CD4-positive, alpha-beta memory T cell (primary cell): ENCODE data around the gene TTC28. TPM values are rescaled to one million over a fixed set of nuclear protein-coding genes. Genes with fewer than 3 reads are reported as not detected.

Experiments
- CTCF ChIA-PET: fragments of 350-600 bp; sonication (Branson Sonifier 250); formaldehyde crosslinking; loops from one replicate; lab custom pipeline; 2021; ENCODE audit warnings: inconsistent platforms; ENCODE audit not compliant: partially characterized antibody; lab: Charles Lee
- POLR2A ChIA-PET: fragments of 350-600 bp; sonication (Branson Sonifier 250); formaldehyde crosslinking; loops from one replicate; lab custom pipeline; 2021; ENCODE audit not compliant: partially characterized antibody; lab: Charles Lee
- DNase-seq, 5 donors: peaks; one replicate each; pipeline versions ENCODE4 v3.0.0 to v3.0.0-alpha.2; 2020 to 2022; ENCODE audit warnings: mixed read lengths in 1 of 5
- H3K27ac ChIP-seq: one replicate; pipeline ENCODE4 v1.7.0; 2013; ENCODE audit warnings: low read depth, low read length
- H3K27me3 ChIP-seq: 2 replicates; pipeline ENCODE4 v1.7.0; 2013; ENCODE audit warnings: mild to moderate bottlenecking, low read length, moderate library complexity; ENCODE audit not compliant: insufficient read depth
- H3K36me3 ChIP-seq: 2 replicates; pipeline ENCODE4 v1.7.0; 2013; ENCODE audit warnings: mild to moderate bottlenecking, low read length, moderate library complexity; ENCODE audit not compliant: insufficient read depth
- H3K4me1 ChIP-seq: 2 replicates; pipeline ENCODE4 v1.7.0; 2013; ENCODE audit warnings: mild to moderate bottlenecking, low read length, moderate library complexity; ENCODE audit not compliant: insufficient read depth
- H3K4me3 ChIP-seq, 2 donors: one replicate each; pipeline ENCODE4 v1.7.0; 2013; ENCODE audit warnings: low read length in 2 of 2, mild to moderate bottlenecking in 1 of 2
- H3K9me3 ChIP-seq, 2 donors: one replicate each; pipeline ENCODE4 v1.7.0; 2013; ENCODE audit warnings: low read length in 2 of 2, control low read depth in 1 of 2; ENCODE audit not compliant: control insufficient read depth in 1 of 2
- H3K27ac Mint-ChIP-seq, 7 donors: one replicate each; pipeline ENCODE4 v1.8.0; 2020 to 2021; ENCODE audit warnings: mixed read lengths in 7 of 7, mild to moderate bottlenecking in 6 of 7, inconsistent platforms in 3 of 7, moderate library complexity in 3 of 7
- H3K27me3 Mint-ChIP-seq, 2 donors: one replicate each; pipeline ENCODE4 v1.8.0; 2020 to 2021; ENCODE audit warnings: mixed read lengths in 2 of 2
- H3K36me3 Mint-ChIP-seq, 2 donors: one replicate each; pipeline ENCODE4 v1.8.0; 2020 to 2021; ENCODE audit warnings: mixed read lengths in 2 of 2, inconsistent platforms in 1 of 2, mild to moderate bottlenecking in 1 of 2
- H3K4me1 Mint-ChIP-seq, 4 donors: one replicate each; pipeline ENCODE4 v1.8.0; 2020 to 2021; ENCODE audit warnings: mixed read lengths in 4 of 4, mild to moderate bottlenecking in 1 of 4
- H3K4me3 Mint-ChIP-seq, 8 donors: one replicate each; pipeline ENCODE4 v1.8.0; 2020 to 2021; ENCODE audit warnings: mixed read lengths in 8 of 8, mild to moderate bottlenecking in 7 of 8, moderate library complexity in 6 of 8, inconsistent platforms in 3 of 8
- H3K9me3 Mint-ChIP-seq, 8 donors: one replicate each; pipeline ENCODE4 v1.8.0; 2020 to 2021; ENCODE audit warnings: mixed read lengths in 8 of 8, mild to moderate bottlenecking in 5 of 8, inconsistent platforms in 3 of 8, moderate library complexity in 1 of 8
- intact Hi-C: fragments of 100-400 bp; cut with micrococcal nuclease; formaldehyde crosslinking; loops from one replicate; pipeline ENCODE4 v1.15.1; 2023
- polyA plus RNA-seq, 2 donors: library from polyadenylated mRNA; unstranded; fragments of 300-500 nt; fragmentation: Illumina TruSeq; gene quantifications; one replicate each; pipeline ENCODE4 v1.2.3, GENCODE V29; 2021
- total RNA-seq, 2 experiments: library from RNA; stranded (reverse); gene quantifications; one replicate each; pipeline ENCODE4 v1.2.3, GENCODE V29; 2021

TTC28 gene
- total and polyA plus RNA-seq, 4 experiments from 2014 or later, result 0.50 to 1.7 (median 1.6) TPM; not detected in 1

- intact Hi-C loops, result no loop called here
- ChIA-PET CTCF (no interaction called here), POLR2A (no interaction called here)
- Mint-ChIP-seq H3K27me3 (peaks cover 8 to 16% of the 10 kb centered on the region in 2 donors), H3K4me3 (no peak overlapping the region), H3K4me1 (no peaks in the 10 kb centered on the region), H3K36me3 (no peaks in the 10 kb centered on the region), H3K27ac (no peak overlapping the region), H3K9me3 (peaks cover 0 to under 1% (median 0%) of the 10 kb centered on the region in 8 donors)
- no peak overlapping the region for H3K4me3 ChIP-seq
- no peak overlapping the region for H3K27ac ChIP-seq
- no peak for DNase-seq
- H3K9me3 ChIP-seq, result no peaks in the 10 kb centered on the region
- H3K4me1 ChIP-seq, result no peaks in the 10 kb centered on the region
- H3K27me3 ChIP-seq, result no peaks in the 10 kb centered on the region
- H3K36me3 ChIP-seq, result no peaks in the 10 kb centered on the region
Measured at GRCh38 chr22:28410050-28410816, 269.4 kb downstream of the TTC28 start.

GRCh38 chr22:28408709-28409108 is 270.9 kb downstream of the TTC28 start:
- Histone ChIP-seq H3K4me1 (no peaks in the 10 kb centered on the region), H3K36me3 (no peaks in the 10 kb centered on the region), H3K27ac (no peak overlapping the region), H3K9me3 (no peaks in the 10 kb centered on the region), H3K27me3 (no peaks in the 10 kb centered on the region), H3K4me3 (no peak overlapping the region)
- ChIA-PET CTCF (interaction anchor here (1.2 kb wide), 1 partner anchor 18 kb away, joined by 3 read pairs; no protein-coding TSS in a partner anchor), POLR2A (no interaction called here)
- intact Hi-C loops, result no loop called here
- Mint-ChIP-seq H3K4me3 (no peak overlapping the region), H3K27me3 (peaks cover 6 to 11% of the 10 kb centered on the region in 2 donors), H3K4me1 (no peaks in the 10 kb centered on the region), H3K36me3 (no peaks in the 10 kb centered on the region), H3K27ac (no peak overlapping the region), H3K9me3 (peaks cover 0 to 1% (median 0%) of the 10 kb centered on the region in 8 donors)
- no peak for DNase-seq

GRCh38 chr22:28407645-28408044 is 272.0 kb downstream of the TTC28 start:
- POLR2A ChIA-PET, result no interaction called here
- Histone ChIP-seq H3K36me3 (no peaks in the 10 kb centered on the region), H3K27me3 (no peaks in the 10 kb centered on the region), H3K4me1 (no peaks in the 10 kb centered on the region), H3K4me3 (no peak overlapping the region), H3K27ac (no peak overlapping the region), H3K9me3 (no peaks in the 10 kb centered on the region)
- no peak for DNase-seq
- Mint-ChIP-seq H3K36me3 (no peaks in the 10 kb centered on the region), H3K4me3 (no peak overlapping the region), H3K27me3 (peaks cover 5 to 10% of the 10 kb centered on the region in 2 donors), H3K4me1 (no peaks in the 10 kb centered on the region), H3K9me3 (peaks cover 0 to 1% (median 0%) of the 10 kb centered on the region in 8 donors), H3K27ac (no peak overlapping the region)
- intact Hi-C loops, result no loop called here
- CTCF ChIA-PET, result no interaction called here

- no peaks in the 10 kb centered on the region for H3K4me1 ChIP-seq
- no peaks in the 10 kb centered on the region for H3K27me3 ChIP-seq
- no peak for DNase-seq
- peaks cover 2 to 3% of the 10 kb centered on the region in 2 donors for H3K27me3 Mint-ChIP-seq
- no peaks in the 10 kb centered on the region for H3K9me3 ChIP-seq
- ChIA-PET POLR2A (no interaction called here), CTCF (no interaction called here)
- no peak overlapping the region for H3K27ac ChIP-seq
- H3K4me1 Mint-ChIP-seq, result no peaks in the 10 kb centered on the region
- intact Hi-C loops, result no loop called here
- H3K4me3 Mint-ChIP-seq, result no peak overlapping the region
- no peak overlapping the region for H3K27ac Mint-ChIP-seq
- no peak overlapping the region for H3K4me3 ChIP-seq
- peaks cover 0 to 1% (median 0%) of the 10 kb centered on the region in 8 donors for H3K9me3 Mint-ChIP-seq
- H3K36me3 ChIP-seq, result no peaks in the 10 kb centered on the region
- H3K36me3 Mint-ChIP-seq, result no peaks in the 10 kb centered on the region
Measured at GRCh38 chr22:28406246-28406645, 273.4 kb downstream of the TTC28 start.

- Mint-ChIP-seq H3K36me3 (no peaks in the 10 kb centered on the region), H3K27me3 (peaks cover 3 to 4% of the 10 kb centered on the region in 2 donors), H3K9me3 (peaks cover 0 to 3% (median 0%) of the 10 kb centered on the region in 8 donors), H3K4me3 (no peak overlapping the region), H3K4me1 (no peaks in the 10 kb centered on the region), H3K27ac (no peak overlapping the region)
- no peaks in the 10 kb centered on the region for H3K27me3 ChIP-seq
- ChIA-PET CTCF (no interaction called here), POLR2A (no interaction called here)
- no peak for DNase-seq
- H3K4me3 ChIP-seq, result no peak overlapping the region
- H3K27ac ChIP-seq, result no peak overlapping the region
- no peaks in the 10 kb centered on the region for H3K4me1 ChIP-seq
- H3K36me3 ChIP-seq, result no peaks in the 10 kb centered on the region
- intact Hi-C loops, result no loop called here
- no peaks in the 10 kb centered on the region for H3K9me3 ChIP-seq
Measured at GRCh38 chr22:28405588-28405987, 274.1 kb downstream of the TTC28 start.

GRCh38 chr22:28402539-28402938 is 277.1 kb downstream of the TTC28 start:
- Histone ChIP-seq H3K4me3 (no peak overlapping the region), H3K36me3 (no peaks in the 10 kb centered on the region), H3K4me1 (no peaks in the 10 kb centered on the region), H3K9me3 (no peaks in the 10 kb centered on the region), H3K27ac (no peak overlapping the region), H3K27me3 (no peaks in the 10 kb centered on the region)
- ChIA-PET CTCF (no interaction called here), POLR2A (no interaction called here)
- Mint-ChIP-seq H3K9me3 (peaks cover 0 to 3% (median 0%) of the 10 kb centered on the region in 8 donors), H3K4me3 (no peak overlapping the region), H3K36me3 (no peaks in the 10 kb centered on the region), H3K4me1 (no peaks in the 10 kb centered on the region), H3K27me3 (peaks cover 2 to 4% of the 10 kb centered on the region in 2 donors), H3K27ac (no peak overlapping the region)
- DNase-seq, result no peak
- intact Hi-C loops, result no loop called here

- POLR2A ChIA-PET, result no interaction called here
- CTCF ChIA-PET, result no interaction called here
- Mint-ChIP-seq H3K27me3 (peaks cover 2 to 4% of the 10 kb centered on the region in 2 donors), H3K4me1 (no peaks in the 10 kb centered on the region), H3K9me3 (peaks cover 0 to 3% (median 0%) of the 10 kb centered on the region in 8 donors), H3K36me3 (no peaks in the 10 kb centered on the region), H3K27ac (no peak overlapping the region), H3K4me3 (no peak overlapping the region)
- DNase-seq, result no peak
- Histone ChIP-seq H3K27me3 (no peaks in the 10 kb centered on the region), H3K27ac (no peak overlapping the region), H3K9me3 (no peaks in the 10 kb centered on the region), H3K4me3 (no peak overlapping the region), H3K36me3 (no peaks in the 10 kb centered on the region), H3K4me1 (no peaks in the 10 kb centered on the region)
- intact Hi-C loops, result no loop called here
Measured at GRCh38 chr22:28402060-28402459, 277.6 kb downstream of the TTC28 start.
